HG02588 (cell line): ENCODE data around the gene ACP4.
"Not testable (repeated sequence)": the region's sequence is repeated elsewhere in the genome, so short reads cannot be mapped to it uniquely, and the experiment has no call there.

Source experiments
- ATAC-seq: cut with Tn5 transposase; IDR thresholded peaks from one replicate; pipeline ENCODE4 v1.9.1; 2021; ENCODE audit warnings: mild to moderate bottlenecking, moderate library complexity; ENCODE audit not compliant: unreplicated experiment

Gene ACP4

DNA sequence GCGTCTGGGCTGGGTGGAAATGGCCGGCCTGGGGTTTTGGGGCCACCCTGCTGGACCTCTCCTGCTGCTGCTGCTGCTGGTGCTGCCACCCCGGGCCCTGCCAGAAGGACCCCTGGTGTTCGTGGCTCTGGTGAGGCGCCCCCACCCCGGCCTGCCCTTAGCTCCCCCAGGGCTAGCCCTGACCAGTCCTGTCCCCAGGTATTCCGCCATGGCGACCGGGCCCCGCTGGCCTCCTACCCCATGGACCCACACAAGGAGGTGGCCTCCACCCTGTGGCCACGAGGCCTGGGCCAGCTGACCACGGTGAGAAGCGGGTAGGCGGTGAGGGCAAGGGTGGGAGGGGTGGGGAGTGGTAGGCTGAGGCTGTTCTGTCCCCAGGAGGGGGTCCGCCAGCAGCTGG is at the start of gene ACP4:
TSS of gene ACP4 (plus strand) at position 20 of the 400 bp plus-strand sequence. CDS start at position 20, 0 bp downstream.
- ATAC-seq = no peak

DNA sequence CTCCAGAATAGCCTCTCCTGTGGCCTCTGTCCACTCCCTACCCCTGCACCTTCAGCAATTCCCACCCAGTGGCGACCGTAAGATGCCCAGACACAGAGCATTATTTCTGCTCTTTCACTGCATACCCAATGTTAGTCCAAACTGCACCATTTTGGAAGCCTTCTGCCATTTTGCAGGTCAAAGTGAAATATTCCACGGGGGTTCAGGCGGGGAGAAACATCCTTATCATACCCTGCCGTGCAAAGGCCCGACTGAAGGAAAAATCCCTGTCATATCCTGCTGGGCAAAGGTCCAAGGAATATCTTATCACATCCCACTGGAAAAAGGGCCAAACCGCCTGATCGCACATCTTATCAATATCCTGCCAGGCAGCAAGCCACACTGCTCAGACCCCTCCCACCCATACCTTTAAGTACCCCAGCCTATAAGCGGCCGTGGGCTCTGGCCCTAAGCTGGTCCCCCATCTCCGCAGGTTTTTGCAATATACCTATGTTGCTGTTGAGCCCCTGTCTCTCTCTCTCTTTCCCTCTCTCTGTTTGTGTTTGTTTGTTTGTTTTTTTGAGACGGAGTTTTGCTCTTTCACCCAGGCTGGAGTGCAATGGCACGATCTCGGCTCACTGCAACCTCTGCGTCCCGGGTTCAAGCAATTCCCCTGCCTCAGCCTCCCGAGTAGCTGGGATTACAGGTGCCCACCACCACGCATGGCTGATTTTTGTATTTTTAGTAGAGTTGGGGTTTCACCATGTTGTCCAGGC is 48.9 kb upstream of the ACP4 start:
- ATAC-seq = no peak

- ATAC-seq = no peak
Observed at GRCh38 chr19:50743537-50743936, 46.7 kb upstream of the ACP4 start.

DNA sequence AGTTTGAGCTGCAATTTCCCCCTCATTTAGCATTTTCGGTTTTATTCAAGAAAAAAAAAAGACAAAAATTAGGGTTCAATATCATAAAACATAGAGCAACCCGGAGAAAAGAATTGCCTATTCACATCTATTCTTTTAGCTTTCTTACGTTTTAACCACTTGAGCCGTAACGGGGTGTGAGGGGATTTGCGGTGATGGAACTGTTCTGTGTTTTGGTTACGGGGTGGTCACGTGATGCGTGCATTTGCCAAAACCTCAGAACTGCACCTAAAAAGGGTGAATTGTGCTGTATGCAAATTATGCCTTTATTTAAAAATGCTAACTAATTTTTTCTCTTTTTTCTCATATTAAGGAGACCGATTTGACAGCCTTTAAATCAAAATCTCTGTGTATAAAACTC is 45.0 kb upstream of the ACP4 start:
- ATAC-seq = no peak

DNA sequence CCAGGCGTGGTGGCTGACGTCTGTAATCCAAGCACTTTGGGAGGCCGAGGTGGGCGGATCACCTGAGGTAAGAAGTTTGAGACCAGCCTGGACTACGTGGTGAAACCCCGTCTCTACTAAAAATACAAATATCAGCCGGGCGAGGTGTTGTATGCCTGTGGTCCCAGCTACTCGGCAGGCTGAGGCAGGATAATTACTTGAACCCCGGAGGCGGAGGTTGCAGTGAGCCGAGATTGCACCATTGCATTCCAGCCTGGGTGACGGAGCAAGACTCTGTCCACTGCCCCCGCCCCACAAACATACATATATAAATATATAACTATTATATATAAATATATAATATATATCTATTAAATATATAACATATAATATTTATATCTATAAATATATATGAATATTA is 43.1 kb upstream of the ACP4 start:
- not testable (repeated sequence) for ATAC-seq

DNA sequence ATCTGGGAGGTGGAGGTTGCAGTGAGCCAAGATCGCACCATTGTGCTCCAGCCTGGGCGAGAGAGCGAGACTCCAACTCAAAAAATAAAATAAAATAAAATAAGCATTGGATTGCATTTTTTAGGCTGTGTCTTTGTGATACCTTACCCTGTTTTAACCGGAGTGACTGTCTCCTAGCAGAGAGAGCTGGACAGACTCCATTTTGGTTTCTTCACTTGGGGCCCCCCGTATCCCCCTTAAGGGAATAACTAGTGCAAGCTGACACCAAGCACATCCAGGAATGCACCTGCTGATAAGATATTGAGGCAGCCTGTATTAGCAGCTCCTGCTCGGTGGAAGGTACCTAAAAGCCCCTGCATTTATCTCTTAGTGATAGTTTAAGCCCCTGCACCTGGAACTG is 40.7 kb upstream of the ACP4 start:
- no peak for ATAC-seq

DNA sequence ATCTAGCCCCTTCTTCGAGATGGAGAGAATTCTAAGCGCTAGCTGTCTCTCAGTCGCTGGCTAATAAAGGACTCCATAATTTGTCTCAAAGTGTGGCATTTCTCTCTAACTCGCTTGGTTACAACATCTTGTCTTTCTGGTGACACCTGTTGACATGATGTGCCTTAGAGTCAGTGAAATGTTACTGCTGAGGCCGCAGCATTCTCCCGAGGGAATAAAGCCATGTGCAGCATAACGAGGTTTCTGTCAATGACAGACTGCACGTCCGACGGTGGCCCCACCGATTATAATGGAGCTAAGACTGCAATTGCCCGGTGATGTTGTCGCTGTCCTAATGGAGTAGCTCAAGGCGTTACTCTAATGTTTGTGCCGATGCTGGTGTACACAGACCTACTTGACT is 40.2 kb upstream of the ACP4 start:
- no peak for ATAC-seq

GRCh38 chr19:50753879-50754278 is 36.3 kb upstream of the ACP4 start:
- no peak for ATAC-seq

DNA sequence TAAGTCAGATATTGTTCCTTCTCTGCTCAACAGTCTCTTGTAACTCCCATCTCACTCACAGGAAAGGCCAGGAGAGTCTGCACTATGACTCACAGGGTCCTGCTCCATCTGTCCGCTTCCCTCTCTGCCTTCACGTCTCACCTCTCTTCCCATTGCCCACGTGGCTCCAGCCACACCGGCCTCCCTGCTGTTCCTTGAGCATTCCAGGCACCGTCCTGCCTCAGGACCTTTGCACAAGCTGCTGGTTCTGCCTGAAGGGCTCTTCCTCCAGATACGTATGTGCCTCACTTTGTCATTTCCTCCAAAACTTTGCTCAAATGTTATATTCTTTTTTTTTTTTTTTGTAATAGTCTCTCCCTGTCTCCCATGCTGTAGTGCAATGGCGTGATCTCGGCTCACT is 34.0 kb upstream of the ACP4 start:
- ATAC-seq = not testable (repeated sequence)

GRCh38 chr19:50757624-50758023 is 32.6 kb upstream of the ACP4 start:
- not testable (repeated sequence) for ATAC-seq

DNA sequence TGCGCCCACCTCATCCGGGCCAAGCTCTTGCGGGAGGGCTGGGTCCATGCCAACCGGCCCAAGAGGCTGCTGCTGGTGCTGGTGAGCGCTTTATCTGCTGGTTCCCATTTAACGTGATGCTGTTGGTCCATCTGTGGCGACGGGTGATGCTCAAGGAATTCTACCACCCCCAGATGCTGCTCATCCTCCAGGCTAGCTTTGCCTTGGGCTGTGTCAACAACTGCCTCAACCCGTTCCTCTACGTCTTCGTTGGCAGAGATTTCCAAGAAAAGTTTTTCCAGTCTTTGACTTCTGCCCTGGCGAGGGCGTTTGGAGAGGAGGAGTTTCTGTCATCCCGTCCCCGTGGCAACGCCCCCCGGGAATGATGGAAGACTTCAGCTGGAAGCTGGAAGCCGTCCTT is 31.1 kb upstream of the ACP4 start:
- ATAC-seq = not testable (repeated sequence)

GRCh38 chr19:50759886-50760285 is 30.3 kb upstream of the ACP4 start:
- ATAC-seq = no peak

GRCh38 chr19:50761501-50761900 is 28.7 kb upstream of the ACP4 start:
- not testable (repeated sequence) for ATAC-seq

DNA sequence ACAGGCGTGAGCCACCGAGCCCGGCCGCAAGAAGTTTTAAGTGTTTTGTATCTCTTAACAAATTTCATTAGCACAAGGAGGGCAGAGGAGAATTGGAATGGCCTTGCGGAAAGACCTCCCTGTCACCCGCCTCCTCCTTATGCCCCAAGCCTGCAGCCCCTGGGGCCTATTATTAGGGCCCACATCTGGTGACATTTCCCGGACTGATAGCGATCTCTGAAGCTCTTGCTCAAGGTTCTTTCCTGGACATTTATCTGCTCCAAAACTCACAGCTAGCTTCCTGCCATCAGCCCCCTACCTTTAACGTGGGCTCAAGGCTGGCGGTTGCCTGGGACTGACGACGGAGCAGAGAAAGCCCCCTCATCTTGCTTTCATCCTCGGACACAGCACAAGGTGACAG is 26.7 kb upstream of the ACP4 start:
- ATAC-seq = not testable (repeated sequence)

- ATAC-seq = no peak
Observed at GRCh38 chr19:50764409-50764808, 25.8 kb upstream of the ACP4 start.

DNA sequence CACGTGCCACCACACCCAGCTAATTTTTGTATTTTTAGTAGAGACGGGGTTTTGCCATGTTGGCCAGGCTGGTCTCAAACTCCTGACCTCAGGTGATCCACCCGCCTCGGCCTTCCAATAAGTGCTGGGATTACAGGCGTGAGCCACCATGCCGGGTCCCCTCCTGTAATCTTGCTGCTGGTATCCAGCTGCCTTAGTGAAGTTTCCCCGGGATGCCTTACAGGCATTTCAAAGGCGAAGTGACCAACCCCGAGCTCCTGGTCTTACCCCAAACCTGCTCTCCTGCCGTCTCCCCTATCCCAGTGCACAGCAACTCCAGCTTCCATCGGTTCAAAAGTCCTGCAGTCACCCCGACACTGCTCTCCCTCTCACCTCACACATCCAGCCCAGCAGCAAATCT is 23.5 kb upstream of the ACP4 start:
- not testable (repeated sequence) for ATAC-seq

DNA sequence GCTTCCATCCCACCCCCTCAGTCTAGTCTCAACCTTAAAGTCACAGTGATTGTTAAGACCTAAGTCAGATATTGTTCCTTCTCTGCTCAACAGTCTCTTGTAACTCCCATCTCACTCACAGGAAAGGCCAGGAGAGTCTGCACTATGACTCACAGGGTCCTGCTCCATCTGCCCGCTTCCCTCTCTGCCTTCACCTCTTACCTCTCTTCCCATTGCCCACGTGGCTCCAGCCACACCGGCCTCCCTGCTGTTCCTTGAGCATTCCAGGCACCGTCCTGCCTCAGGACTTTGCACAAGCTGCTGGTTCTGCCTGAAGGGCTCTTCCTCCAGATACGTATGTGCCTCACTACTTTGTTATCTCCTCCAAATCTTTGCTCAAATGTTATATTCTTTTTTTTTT is 23.0 kb upstream of the ACP4 start:
- not testable (repeated sequence) for ATAC-seq

DNA sequence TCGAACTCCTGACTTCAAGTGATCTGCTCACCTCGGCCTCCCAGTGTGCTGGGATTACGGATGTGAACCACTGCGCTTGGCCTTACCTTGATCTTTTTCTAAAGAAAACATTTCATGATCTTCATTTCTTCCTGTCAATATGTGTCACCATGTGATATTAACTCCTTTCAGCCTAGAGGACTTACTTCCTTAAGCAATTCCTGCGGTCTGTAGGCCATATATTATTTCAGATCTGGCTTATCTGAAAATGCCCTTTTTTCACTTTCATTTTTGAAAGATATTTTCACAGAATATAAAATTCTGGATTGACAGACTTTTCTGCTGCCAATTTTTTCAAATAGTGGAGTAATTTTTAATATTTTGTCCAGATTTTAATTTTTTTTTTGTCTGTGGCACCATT is 21.9 kb upstream of the ACP4 start:
- no peak for ATAC-seq

DNA sequence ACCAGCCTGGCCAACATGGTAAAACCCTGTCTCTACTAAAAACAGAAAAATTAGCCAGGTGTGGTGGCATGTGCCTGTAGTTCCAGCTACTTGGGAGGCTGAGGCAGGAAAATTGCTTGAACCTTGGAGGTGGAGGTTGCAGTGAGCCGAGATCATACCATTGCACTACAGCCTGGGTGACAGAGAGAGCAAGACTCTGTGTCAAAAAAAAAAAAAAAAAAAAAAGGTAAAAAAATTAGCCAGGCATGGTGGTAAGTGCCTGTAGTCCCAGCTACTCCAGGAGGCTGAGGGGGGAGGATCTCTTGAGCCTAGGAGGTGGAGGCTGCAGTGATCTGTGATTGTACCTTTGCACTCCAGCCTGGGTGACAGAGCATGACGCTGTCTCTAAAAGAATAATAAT is 20.1 kb upstream of the ACP4 start, which contains the start of gene GPR32:
TSS of gene GPR32 (plus strand) at position 301 of the 400 bp plus-strand sequence. CDS start 137 bp downstream, outside the sequence.
- not testable (repeated sequence) for ATAC-seq

- no peak for ATAC-seq
Observed at GRCh38 chr19:50770888-50771287, 19.3 kb upstream of the ACP4 start.

GRCh38 chr19:50772476-50772875 is 17.7 kb upstream of the ACP4 start:
- ATAC-seq = no peak

DNA sequence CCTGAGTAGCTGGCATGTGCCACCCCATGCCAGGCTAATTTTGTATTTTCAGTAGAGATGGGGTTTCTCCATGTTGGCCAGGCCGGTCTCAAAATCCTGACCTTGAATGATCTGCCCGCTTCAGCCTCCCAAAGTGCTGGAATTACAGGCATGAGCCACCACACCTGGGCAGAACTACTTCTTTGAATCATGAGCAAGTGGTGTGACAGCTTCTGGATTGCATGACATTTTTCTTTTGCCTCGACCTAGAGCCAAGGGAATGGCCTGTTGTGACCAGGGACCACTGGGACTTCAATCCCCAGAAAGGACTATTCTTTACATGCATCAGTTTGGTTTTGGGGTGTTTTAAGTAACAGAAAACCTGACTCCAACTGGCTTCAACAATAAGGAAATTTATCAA is 17.3 kb upstream of the ACP4 start:
- ATAC-seq = not testable (repeated sequence)

- not testable (repeated sequence) for ATAC-seq
Observed at GRCh38 chr19:50773454-50773853, 16.8 kb upstream of the ACP4 start.
